T-helper 2 cell (primary cell): ENCODE measurements around the gene METTL25B.

Experiments
- DNase-seq, 5 experiments: peaks; one replicate each; pipeline versions ENCODE4 v3.0.0 to v3.0.0-alpha.2; 2012 to 2022
- total RNA-seq, 2 donors: gene quantifications; one replicate each; lab custom pipeline; 2026; lab: John Stamatoyannopoulos, UW

METTL25B gene
- total RNA-seq, result 9.0 to 16.4 reads per million in 2 donors

DNA sequence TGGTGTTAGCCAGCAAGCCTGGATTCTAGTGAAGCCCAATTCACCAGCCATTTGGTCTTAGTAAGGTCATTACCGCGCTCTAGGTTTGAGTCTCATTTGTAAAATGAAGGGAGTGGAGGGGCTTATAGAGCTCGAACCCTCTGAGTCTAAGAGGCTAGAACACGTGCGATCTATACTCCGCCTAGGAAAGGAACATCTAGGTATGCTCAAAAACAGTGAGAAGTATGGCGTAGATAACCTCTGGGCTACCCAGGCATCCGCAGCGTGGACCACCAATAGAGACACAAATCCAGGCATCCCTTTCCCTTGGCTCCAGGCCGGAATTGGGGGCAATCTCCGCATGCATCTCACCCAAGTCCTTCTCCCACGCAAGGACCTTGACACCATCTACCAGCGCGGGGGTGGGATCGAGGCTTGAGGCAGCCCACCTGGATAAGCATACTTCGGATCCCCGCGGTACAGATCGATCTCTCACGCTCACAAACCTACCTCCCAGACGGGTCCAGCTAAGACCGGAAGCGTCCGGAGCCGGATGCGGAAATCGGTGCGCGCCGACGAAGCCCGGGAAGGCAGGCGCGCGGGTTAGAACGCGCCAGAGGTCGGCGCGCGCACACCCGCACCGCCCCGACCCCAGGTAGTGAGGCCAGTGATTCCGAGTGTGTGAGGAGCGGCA, at the start of gene METTL25B:
Gene METTL25B, plus strand, starts transcription at position 544 of the 673 bp plus-strand sequence. CDS start 636 bp downstream, outside the sequence.
- peak in 4 of 5 experiments; percentile 47 to 91 (median 66) for DNase-seq

DNA sequence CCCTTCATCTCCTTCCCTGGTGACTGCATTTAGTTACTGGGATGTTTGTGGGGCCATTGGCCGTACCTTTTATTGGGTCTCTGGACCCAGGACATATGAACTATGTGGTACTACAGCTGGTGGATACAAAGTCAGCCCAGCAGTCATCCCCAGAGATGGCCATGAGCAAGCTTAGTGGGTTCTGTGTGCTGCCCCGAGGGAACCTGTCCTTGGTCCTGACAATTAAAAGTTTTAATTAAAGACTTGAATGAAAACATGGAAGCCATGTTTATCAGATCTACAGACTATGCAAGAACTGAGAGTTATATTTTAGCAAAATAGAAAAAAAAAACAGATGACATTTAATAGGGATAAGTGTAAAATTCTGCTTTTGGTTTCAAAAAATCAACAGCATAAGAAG, 48.2 kb upstream of the METTL25B start:
- no peak for DNase-seq

DNA sequence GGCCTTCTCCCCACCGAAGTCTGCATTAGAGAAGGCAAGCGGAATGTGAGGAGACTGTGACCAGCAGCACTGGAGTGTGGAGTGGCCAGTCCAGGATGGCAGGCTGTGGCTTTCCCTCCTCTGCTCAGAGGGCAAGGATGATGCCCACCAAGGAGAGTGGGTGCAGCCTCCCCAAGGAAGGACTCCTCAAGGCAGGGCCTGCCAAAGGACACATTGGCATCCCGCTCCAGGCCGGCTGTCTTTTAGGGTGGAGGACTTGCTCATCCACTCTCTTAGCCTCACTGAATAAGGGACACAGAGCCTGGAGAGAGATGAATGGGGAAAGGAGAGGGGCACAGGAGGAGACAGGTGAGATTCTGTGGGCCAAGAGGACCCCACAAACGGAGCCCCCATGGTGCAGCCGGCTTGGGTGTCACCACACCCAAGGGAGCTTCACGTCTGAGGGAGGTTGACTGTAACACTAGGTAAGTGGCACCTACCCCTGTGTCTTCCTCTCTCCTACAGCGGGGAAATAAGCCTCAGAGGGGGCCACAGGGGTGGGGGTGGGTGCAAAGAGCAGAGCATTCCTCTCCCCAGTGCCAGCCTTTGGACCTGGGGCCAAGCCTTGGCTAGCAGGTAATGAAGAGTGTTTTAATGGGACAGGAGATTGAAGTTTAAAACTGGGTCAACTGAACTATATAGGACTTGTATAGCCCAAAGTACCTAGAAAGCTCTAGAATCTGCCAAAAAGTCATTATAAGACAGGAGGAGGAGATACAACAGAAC, 46.9 kb upstream of the METTL25B start:
- no peak for DNase-seq

DNA sequence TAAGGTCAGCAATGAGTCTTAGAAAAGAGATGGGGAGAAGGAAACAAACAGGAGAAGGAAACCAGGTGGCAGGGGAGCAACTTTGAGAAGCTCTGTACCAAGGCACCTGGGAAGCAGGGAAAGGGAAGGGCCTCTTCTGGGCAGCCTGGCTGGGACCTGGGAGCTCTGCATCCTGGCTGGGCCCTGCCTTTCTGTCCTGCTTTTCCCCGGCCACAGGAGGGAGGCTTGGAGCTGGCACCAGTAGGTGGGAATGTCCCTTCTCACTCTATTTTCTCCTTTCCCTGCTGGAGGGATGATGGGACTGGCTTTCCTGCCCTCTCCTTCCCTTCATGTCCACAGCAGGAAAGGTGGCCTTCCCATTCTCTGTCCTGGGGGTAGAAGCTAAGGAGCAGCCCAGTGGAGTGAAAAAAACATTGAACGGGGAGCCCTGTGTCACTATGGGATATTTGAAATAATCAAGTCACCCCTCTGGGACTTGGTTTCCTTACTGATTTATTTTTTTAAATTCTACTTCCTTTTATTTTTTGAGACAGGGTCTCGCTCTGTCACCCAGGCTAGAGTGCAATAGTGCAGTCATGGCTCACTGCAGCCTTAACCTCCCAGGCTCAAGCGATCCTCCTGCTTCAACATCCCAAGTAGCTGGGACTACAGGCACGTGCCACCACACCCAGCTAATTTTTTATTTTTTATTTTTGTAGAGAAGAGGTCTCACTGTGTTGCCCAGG, 45.9 kb upstream of the METTL25B start:
- no peak for DNase-seq

DNA sequence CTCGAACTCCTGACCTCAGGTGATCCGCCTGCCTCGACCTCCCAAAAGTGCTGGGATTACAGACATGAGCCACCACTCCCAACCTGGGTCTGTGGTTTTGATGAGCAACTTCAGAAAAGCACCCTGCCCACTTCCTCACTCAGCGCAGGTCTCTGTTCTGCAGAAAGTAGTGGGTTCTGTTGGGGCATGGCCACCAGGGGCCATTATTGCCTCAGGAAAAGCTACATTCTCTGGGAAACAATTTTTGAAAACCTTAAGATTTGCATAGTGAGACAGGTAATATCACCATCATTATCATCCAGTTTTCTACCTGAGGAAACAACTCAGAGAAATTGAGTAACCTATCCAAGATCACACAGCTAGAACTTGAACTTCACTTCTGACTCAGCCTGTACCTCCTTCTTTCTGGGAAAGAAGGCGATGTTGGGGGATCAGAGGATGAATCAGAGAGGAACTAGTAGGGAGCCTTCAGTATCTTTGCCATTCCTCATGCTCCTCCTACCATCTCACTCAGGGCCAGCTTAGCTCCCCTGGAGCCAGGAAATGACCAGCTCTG, 44.0 kb upstream of the METTL25B start:
- DNase-seq, result peak in 1 of 5 experiments; percentile 86

DNA sequence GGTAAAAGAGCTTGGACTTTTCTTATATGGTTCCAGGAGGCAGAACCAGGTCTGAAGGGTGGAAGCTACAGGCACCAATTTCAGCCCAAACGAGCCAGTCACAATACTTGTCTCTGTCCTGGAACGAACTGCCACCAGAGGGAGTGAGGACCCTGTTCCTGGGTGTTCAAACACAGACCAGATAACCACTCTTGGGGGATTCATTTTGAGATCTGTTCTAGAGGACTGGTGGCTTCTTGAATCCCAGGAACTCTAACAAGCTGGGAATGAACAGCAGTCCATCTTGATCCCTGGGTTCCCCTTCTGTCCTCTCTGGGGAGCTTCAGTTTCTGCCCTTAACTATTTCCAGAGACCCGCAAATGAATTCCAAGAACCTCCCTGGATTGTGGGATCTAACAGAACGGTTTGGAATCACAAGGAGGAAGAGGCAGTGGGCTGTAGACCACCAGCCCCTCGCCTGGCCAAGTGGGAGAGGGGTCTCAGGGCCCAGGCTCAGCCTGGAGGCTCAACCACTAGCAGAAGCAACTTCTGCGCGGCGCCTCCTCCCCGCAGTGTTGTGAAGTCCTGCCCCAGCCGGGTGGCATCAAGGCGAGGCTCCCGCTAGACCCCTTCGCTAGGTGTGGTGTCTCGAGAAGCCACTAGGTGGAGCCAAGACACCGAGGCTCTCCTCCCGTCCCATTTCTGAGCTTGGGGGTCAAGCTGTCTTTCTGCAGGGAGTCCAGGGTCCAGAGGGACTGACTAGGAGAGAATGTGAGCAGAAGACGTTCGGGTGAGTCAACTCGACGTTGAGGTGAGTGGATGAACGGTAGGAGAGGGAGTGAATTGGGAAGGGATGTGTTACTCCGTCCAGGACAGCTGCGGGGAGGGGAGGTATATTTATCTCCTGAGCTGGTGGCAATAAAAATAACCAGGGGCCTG, 39.0 kb upstream of the METTL25B start:
- DNase-seq, result peak; percentile 52 to 80 (median 66)

DNA sequence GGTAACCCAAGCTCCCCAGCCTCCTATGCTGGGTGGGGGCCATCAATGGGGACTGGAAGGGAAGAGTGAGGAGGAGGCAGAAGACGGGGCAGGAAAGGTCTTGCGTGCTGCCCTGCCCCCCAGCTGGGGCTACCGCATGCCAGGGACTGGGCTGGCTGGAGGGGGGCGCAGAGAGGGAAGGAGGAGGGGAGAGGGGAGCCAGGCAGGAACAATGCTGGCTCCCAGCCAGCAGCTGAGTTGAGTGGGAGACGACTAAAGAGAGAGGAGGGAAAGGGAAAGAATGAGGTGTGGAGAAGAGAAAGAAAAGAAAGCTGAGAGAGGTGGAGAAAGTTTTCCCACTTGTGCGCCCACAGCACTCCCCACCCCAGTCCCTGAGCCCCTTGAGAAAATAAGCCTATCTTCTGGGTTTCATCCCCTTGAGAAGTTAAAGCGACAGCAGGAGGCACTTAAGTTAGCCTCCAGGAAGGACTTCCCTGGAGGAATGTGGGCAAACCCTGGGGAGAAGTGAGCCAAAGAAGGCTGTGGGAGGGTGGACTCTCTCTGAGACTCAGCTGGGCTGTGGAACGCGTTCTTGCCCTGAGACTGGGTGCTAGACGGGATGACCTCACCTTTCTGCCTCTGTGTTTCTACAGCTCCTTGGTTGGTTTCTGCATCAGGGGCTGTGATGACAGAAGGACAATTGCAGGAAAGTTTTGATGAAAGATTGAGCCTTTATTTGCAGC, 38.2 kb upstream of the METTL25B start:
- no peak for DNase-seq

DNA sequence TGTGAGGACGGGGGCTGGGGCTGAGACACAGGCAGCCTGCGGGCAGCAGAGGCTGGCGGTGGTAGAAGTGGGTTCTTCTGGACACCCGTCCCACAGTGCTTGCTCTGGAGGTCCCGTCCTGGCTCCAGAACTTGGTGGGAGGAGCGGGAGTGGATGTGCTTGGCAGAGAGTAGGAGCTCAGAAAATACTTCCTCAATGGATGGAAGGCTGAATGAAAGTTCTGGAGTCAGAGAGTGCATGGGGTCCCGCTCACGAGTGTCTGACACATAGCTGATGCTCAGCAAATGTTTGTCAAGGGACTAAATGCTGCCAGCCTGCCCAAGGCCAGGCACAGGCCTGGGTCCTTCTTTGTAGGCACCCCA, 37.6 kb upstream of the METTL25B start:
- DNase-seq, result no peak

DNA sequence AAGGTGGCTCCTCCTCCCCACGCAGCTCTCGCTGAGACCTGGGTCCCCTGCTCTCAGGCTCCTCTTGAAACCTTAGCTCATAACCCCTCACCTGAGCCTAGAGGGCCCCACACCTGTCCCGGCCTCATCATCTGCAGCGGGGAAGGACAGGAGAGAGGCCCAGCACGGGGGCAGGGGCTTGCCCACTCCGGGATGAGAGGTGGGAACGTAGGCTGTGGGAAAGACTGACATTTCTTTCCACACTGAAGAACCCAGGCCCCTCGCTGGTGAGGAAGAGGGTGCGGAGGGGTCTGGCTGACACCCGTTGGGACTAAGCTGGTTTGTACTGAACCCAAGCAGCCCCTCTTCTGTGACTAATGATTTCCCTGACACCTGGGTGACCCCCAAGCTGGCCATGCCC, 37.1 kb upstream of the METTL25B start:
- no peak for DNase-seq

DNA sequence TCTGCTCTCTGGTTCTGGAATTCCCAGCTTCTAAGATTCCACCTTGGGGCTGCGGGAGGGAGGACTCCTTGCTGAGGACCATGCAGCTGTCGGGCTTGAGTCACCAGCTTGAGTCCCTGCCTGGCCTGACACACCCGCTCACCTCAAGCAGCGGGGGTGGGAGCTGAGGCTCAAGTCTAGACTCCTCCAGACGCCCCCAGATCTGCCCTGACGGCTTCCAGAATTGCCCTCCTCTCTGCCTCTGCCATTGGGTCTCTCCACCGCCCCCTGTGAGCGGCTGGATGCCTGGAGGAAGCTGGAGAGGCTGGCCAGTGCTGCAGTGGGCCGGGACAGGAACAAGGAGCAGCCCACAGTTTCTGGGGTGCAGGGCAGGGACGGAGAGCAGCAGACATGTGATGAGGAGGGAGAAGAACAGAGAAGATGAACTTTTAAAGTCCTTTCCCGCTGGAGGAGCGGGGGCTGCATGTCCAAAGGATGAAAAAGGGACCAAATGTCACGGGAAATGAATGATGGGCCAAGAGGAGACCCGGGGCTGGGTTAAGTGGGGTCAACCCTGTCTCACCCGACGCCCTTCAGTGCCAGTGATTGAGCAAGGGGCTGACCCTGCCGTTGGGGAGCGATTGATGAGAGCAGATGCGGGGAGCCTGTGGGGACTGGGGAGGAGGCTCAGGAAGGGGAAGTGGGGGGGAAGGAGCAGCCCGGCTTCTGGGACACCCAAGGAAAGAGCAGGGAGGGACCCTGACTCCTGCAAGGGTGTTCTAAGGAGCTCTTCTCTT, 36.4 kb upstream of the METTL25B start:
- no peak for DNase-seq

DNA sequence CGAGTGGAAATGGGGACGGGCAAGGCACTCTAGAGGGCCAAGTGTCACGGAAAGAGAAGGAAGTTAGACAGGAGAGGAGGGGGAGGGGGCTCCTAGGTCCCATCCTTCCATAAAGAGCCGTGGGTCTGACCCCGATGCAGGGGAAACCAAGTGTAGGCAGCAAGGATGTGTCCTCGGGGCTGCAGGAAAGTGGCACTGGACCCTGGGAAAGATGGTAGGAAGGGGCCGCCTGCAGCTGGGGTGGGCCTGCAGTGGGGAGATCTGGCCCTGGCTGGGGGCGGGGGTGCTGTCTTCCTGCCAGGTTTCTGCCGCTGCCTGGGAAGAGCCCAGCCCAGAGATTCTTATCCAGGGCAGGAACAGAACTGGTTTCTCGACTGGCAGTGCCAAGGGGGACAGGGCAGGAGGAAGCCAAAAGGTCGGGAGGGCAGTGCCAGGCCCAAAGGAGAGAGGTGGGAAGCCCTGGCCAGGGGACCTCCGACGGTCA, 35.8 kb upstream of the METTL25B start:
- no peak for DNase-seq

DNA sequence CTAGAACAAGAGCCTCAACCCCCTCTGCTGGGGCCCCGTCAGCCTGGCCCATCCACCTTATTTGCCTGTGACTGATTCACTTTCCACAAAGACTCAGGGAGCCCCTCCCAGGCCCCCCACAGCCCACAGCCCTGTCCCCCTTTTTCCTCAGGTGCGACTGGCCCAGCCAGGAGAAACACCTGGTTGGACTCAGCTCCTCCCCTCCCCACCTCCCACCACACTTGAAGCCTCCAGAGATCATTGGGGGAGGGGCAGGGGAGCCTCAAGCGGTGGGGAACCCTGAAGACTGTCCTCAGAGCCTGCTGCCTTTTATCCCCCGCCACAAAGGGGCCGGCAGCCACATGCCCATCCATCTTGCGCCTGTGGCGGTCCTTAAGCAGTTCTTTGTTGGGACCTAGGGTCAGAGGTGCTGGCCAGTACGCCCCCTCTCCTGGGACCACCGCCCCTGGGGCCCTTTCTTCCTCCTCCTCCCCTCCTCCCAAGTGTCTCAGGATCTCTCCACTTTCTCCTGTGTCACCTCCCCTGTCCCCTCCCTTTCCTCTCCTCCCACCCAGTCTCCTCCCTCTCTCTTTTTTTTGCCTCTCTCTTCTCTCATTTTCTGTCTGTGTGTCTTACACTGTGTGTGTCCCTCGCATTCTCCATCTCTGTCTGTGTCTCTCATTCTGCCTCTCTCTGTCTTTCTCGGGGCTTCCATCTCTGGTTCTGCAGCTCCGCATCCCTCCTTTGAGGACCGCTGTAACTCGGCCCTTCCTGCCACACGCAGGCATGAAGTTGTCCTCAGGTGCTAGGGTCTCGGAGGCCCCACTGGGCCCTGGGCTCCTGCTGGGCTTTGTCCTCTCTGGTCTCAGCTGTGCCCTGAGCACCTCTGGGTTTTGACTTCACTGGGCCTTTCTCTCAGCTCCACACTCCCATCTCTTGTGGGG, 35.1 kb upstream of the METTL25B start:
- peak in 1 of 5 experiments; percentile 40 for DNase-seq

DNA sequence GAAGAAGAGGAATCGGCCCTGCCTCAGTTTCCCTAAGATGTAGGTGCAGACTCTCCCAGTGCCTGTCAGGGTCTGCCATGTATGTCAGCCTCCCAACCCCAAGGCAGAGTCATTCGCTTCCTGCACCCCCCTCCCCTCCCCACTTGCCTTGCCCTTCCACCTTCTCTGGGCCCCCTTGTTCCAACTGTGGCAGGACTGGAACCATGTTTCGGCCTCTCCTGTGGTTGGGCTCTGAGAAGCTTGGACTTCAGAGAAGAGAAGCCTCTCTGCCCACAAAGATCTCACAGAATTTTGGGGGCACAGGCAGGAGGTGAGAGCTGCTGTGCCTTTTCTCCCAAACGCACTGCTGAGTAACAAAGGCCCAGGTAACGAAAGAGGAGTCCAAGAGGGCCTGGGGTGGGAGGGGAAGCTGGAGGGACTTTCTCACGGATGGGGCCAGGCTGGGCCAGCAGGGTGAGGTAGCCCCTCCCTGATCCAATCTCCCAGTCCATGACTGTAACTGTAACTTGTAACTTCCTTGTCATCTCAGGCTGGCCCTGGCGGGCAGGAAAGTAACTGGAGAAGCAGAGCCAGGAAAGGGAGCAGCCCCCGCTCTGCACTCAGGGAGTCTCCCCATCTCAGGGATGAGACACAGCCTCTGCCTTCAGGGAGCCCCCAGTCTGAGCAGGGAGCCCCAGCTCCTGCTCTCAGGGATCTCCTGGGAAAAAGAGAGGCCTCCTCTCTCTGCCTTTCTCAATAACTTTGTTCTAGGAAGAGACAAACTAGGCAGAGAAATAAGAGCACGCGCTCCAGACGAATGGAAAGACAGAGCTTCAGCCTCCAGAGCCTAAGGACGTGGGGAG, 34.2 kb upstream of the METTL25B start:
- DNase-seq, result no peak

DNA sequence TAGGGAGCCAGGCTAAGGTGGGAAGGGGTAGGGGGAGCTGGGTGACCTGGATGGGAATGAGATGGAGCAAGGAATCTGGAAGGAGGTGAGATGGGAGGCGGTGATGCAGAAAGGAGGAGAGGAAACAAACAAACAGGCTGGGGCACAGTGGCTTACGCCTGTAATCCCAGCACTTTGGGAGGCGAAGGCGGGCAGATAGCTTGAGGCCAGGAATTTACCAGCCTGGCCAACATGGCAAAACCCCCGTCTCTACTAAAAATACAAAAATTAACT, 33.6 kb upstream of the METTL25B start:
- DNase-seq, result no peak

DNA sequence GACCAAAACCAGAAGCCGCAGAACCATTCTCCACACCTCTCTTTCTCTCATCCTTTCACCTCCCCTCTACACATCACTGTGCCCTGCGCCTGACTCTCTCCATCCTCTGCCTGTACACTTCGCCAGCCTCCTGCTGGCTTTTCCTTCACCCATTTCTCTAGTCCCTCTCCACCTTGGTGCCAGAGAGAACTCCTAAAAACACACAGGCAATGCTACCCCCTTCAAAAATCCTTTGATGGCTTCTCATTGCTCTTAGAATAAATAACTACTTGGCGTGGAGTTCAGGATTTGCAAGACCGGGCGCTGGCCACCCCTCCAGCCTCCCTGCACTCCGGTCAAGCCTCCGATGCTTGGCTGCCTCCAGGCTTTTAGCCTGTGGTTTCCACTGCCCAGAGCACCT, 31.5 kb upstream of the METTL25B start:
- no peak for DNase-seq

DNA sequence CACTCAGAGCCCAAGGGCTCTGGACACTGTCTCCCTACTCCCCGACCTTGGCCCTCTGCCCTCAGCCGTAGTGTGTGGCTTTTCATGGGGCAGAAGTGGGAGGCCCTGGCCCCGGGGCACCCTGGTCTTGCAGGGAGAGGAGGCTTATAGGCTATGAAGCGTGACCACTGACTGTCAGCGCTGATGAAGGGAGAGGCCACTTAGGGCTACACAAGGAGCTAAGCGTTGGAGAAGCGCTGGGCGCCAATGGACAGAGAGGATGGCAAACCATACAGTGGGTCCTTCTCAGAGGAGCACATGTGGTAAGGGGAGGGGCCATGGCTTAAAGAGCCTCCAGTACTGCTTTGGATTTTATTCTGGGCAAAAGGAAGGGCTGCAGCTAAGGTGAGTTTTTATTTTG, 30.8 kb upstream of the METTL25B start:
- no peak for DNase-seq

DNA sequence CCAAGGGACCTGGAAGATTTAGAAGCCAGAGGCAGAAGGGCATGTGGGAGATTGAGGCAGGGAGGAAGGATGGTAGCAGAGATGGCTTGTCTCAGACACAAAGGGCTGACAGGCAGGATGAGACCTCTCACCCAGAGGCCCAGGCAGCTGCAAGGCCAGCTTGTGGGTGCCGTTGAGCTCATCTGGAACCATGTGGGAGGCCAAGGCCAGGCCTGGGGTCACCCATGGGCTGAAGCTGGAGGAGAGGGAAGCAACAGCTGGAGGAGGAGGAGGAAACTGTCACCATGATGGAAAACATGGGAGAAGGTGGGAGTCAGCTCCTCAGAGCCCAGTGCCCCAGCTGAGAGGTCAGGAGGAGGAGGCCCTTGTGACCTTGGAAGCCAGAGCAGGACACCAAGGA, 29.3 kb upstream of the METTL25B start:
- DNase-seq, result no peak

DNA sequence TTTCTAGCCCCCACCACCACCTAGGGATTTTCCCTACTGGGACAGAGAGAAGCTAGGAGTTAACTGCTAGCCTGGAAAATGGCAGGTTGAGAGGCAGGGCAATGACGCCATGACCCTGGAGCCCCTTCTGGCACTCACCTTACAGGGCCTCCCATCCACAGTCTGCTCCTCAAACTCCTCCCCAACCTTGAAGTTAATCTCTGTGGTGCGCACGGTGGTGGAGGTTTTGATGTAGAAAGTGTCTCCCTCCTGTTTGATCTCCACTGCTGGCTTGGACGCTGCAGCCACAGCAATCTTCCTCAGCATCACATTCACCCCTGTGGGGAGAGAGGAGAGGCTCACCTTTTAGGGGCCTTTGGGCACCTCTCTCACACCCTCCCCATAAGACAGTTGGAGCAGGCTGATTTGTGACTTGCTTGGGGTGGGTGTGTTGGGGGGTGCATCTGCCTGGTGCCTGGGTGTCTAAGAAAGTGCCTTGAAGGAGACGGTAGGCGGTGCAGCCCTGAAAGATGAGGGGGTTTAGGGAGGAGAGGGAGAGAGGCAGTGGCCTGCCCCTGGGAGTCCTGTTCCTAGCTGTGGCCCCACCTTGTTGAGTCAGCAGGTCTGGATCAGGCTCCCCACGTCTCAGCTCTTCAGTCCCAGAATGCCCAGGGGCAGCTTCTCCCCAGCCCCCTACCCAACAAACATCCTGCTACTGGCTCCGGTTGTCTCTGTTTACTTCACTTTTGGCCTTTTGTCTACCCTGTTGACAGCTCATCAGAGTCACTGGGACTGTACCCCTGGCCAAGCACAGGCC, 27.3 kb upstream of the METTL25B start:
- no peak for DNase-seq
